HT1080 (cell line): ENCODE results near the gene GON7. TPM values are rescaled to one million over a fixed set of nuclear protein-coding genes. Genes with fewer than 3 reads are reported as not detected.
"Not testable (repeated sequence)": the region's sequence is repeated elsewhere in the genome, so short reads cannot be mapped to it uniquely, and the experiment has no call there.

ENCODE experiments used
- DNase-seq: peaks from one replicate; pipeline ENCODE4 v3.0.0-alpha.2; 2015; ENCODE audit warnings: low read depth
- total RNA-seq: library from RNA; depleted of rRNA; stranded (reverse); fragments of >200 nt; shearing (Covaris generic); gene quantifications from 2 replicates; pipeline ENCODE4 v1.2.3, GENCODE V29; 2014

Gene GON7
- total RNA-seq, 1 experiment from 2014 or later: 55.6 TPM

DNA sequence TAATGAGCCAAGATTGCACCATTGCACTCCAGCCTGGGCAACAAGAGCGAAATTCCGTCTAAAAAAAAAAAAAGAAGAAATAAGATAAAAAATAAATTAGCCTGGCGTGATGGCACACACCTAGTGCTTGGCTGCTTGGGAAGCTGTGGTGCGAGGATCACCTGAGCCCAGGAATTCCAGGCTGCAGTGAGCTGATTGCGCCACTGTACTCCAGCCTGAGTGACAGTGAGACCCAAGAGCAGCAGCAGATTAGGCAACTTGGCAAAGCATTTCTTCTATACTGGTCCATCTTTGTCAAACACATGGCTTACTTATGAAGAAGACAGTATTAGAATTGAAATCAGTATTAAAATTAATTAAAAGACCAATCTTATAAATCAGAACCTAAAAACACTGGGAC lies 6.3 kb downstream of the GON7 start:
- no peak for DNase-seq

DNA sequence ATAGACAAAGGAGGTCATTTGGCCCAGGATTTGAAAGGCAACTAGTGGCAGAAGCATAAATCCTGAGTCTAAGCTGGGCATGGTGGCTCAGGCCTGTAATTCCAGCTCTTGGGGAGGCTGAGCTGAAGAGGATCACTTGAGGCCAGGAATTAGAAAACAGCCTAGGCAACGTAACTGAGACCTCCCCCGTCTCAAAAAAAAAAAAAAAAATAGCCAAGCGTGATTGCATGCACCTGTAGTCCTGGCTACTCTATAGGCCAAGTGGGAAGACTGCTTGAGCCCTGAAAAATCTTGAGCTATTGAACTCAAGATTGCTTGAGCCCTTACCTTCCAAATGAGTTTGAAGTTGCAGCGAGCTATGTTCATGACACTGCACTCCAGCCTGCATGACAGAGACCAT lies 7.8 kb downstream of the GON7 start:
- DNase-seq: no peak

DNA sequence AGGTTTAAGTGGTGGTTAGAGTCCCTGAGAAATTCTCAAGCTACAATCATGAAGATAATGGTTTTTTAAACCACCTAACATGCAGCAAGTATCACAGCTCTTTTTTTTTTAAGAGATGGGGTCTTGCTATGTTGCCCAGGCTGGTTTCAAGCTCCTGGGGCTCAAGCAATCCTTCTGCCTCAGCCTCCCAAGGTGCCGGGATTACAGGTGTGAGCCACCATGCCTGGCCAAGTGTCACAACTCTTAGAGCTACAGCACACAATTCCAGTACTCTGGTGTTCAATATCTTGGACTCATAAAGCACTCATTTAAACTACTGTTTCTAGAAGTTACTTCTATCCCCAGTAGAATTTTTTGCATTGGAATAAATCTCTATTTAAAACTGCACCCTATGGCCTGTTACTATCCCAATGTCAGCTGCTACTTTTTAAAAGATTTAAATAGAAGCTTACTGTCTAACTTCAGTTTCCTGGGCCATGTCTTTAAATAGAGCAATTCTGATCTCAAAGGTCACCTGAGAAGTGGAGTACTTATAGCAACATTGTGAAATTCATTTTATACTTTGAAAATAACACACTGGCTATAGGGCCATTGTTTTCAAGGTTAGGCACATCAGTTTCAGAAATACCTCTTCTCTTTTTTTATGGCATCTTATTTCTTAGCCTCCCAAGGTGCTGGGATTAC lies 11.4 kb downstream of the GON7 start:
- DNase-seq: no peak

- DNase-seq: no peak
These were observed 19.9 kb downstream of the GON7 start for GRCh38 chr14:93186956-93187355.

DNA sequence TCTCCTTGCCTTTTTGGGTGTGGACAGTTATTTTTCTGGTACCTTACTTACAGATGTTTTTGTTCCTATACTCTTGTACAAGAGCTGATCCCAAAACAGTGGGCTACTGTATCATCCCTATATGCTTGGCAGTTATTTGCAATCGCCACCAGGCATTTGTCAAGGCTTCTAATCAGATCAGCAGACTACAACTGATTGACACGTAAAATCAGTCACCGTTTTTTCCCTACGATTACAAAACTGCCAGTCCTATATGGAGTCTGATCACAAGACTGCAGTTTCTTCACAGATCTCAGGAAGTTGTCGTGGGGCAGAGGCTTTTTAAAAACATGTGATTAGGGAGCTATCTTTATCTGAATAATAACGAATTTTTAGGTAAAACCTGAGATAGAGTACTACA lies 20.4 kb downstream of the GON7 start:
- no peak for DNase-seq

DNA sequence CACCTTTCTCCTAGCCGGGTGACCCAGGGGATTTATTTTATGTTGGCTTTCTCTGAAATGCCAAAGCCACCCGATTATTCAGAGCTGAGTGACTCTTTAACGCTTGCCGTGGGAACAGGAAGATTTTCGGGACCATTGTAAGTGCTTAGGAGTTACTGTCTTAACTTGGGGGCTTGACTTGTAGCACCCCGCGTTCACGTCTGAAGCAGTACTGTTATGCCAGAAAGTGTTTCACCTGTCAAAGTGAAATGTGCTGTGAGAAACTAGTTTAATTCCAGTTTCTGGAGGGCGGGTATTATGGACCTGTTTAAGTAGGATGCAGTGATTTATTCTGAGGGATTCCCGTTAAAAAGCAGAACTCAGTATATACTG lies 21.5 kb downstream of the GON7 start:
- no peak for DNase-seq

DNA sequence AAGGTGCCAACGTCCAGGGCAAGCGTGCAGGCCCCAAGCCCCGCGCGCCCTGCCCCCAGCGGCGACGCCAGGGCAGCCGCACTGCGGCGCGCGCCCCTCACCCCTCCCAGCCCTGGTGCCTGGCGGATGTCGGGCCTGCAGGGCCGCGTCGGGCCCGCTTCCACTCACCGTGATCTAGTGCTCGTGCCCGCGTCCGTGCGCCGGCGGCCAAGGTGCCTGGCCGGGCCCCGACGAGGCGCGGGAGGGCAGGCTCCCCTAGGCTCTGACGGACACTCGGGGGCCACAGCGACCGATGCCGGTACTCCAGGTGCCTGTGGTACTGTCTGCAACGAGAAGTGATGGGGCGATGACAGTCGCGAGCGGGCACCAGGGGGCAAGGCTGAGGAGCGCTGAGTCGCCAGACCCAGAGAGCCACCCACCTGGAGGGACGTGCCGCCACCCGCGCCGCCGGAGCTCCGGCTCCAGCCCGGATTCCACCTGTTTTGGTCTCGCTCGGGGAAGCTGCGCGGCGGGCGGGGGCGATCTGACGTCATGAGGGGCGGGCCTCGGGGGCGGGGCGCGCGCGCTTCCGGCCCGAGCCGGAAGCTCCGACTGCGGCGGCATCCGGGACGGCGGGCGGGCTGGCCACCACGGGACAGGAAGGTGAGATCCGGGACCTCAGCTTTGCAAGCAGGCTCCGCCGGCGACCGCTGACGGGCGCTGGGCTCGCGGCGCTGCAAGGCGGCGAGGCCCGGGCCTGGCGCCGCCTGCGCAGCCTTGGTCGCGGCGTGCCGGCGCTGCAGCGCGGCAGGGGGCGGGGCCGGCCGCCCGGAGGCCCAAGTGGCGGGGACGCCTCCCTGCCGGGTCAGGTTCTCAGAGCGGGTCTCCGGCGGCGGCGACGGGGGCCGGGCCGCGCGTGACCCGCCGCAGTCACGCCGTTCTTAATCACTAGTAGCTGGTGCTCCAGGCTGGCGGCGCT lies 22.2 kb downstream of the GON7 start, which contains the start of the genes LYSET and MOAP1:
TSS of gene LYSET (plus strand) at position 927 of the 958 bp plus-strand sequence. CDS start 89 bp downstream, outside the sequence.
TSS of gene MOAP1 (minus strand) at position 507 of the 958 bp plus-strand sequence. CDS start 655 bp downstream, outside the sequence.
- DNase-seq: peak; percentile 74

- DNase-seq: no peak
These were observed 23.1 kb downstream of the GON7 start for GRCh38 chr14:93183596-93184317.

GRCh38 chr14:93175492-93175891 lies 31.4 kb downstream of the GON7 start:
- no peak for DNase-seq

GRCh38 chr14:93174731-93175130 lies 32.1 kb downstream of the GON7 start:
- DNase-seq: not testable (repeated sequence)

DNA sequence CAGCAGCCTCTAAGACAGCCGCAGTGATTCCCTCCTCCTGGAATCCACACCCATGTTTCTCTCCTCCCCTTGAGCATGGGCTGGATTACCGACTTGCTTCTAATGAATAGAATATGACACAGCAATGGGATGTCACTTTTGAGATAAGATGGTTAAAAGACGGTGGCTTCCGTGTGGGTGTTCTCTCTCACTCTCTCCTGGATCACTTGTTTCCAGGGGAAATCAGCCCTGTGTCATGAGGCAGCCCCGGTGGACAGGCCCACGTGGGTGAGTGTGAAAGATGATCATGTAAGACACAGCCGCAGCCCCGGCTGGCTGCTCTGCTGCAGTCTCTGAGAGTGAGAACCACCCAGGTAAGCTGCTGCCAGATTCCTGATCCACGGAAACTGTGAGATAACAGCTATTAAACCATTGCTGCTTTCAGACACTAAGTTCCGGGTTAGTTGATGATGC lies 32.9 kb downstream of the GON7 start:
- no peak for DNase-seq

DNA sequence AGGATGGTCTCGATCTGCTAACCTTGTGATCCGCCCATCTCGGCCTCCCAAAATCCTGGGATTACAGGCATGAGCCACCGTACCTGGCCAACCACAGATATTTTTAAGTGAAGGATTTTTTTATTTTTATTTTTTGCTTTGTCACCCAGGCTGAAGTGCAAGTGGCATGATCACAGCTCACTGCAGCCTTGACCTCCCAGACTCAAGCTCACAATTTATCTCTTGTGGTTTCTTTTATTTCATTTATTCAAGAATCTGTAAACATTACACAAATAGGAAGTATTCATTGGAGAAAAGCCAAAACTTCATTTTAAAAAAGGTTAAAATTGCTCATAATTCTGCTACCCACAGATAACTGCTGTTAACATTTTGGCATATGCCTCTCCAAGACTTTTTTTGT lies 35.5 kb downstream of the GON7 start:
- DNase-seq: no peak

GRCh38 chr14:93170141-93170540 lies 36.7 kb downstream of the GON7 start:
- not testable (repeated sequence) for DNase-seq

DNA sequence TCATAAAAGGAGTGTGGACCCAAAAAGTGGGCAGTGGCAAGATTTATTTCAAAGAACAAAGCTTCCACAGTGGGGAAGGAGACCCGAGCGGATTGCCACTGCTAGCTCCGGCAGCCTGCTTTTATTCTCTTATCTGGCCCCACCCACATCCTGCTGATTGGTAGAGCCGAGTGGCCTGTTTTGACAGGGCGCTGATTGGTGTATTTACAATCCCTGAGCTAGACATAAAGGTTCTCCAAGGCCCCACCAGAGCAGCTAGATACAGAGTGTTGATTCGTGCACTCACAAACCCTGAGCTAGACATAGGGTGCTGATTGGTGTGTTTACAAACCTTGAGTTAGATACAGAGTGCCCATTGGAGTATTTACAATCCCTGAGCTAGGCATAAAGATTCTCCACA lies 37.2 kb downstream of the GON7 start:
- not testable (repeated sequence) for DNase-seq

DNA sequence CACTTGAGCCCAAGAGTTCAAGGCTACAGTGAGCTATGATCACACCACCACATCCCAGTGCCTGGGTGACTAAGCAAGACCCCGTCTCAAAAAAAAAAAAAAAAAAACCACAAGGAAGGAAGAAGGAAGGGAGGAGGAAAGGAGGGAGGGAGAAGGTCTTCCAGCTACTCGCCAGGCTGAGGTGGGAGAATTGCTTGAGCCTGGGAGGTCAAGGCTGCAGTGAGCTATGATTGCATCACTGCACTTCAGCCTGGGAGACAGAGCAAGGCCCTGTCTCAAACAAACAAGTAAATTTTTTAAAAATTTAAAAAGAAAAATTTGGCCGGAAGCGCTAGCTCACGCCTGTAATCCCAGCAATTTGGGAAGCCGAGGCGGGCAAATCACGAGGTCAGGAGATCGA lies 38.3 kb downstream of the GON7 start:
- peak; percentile 39 for DNase-seq

DNA sequence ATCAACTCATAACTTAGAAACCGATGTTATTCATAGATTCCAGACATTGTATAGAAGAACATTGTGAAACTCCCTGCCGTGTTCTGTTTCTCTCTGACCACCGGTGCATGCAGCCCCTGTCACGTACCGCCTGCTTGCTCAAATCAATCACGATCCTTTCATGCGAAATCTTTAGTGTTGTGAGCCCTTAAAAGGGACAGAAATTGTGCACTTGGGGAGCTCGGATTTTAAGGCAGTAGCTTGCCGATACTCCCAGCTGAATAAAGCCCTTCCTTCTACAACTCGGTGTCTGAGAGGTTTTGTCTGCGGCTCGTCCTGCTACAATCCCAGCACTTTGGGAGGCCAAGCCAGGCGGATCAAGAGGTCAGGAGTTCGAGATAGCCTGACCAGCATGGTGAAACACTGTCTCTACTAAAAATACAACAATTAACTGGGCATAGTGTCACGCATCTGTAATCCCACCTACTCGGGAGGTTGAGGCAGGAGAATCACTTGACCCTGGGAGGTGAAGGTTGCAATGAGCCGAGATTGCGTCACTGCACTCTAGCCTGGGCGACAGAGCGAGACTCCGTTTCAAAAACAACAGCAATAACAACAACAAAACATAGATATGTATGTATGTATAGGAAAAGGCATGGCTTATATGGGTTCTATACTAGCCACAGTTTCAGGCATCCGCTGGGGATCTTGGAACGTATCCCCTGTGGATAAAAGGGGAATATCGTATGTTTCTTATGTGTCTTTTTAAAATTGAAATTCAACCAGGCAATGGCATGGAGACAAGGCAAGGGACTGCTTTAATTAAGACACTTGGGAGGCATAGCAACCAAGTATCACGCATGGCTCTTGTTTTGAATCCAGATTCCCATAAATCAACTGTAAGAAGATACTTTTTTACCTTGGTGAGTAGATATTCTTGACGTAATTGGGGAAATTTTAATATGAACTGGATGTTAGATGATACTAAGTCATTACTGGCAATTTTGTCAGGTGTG lies 41.3 kb downstream of the GON7 start:
- not testable (repeated sequence) for DNase-seq

GRCh38 chr14:93163564-93163963 lies 43.3 kb downstream of the GON7 start:
- no peak for DNase-seq

DNA sequence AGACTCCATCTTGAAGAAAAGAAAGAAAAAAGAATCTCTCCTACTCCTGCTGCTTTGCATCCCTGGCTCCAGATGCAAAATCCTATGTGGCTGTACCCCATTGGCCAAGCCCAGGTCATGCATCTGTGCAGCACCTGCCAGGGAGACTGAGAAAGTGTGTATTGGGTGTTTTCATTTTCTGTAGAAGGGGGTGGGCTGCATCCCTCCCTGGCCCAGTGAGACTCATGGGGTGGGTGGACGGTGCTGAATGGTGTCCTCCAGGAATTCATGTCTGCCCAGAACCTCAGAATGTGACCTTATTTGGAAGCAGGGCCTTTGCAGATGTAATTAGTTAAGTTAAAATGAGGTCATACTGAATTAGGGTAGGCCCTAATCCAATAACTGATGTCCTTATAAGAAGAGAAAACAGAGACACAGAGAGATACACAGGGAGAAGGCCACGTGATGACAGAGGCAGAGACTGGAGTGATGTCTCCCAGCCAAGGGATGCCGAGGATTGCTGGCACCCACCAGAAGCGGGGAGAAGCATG lies 45.4 kb downstream of the GON7 start:
- DNase-seq: no peak

DNA sequence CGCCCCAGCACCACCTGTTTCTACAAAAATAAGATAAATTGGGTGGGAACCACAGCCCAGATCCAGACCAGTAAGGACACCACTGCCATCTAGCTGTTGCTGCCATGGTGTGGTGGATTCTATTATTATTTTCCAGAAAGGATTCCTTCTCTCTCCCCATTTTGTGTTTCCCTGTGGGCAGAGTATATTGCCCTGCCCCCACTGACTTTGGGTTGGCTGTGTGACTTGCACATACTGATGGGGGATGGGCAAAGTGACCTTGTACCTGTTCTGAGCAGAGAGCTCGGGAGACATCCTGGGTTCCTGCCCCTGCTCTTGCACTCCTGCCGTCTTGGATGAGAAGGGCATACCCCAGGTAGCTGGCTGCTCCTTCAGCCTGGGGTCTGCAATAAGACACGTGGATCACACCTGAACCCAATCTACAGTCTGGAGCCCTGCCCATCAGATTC lies 46.5 kb downstream of the GON7 start:
- no peak for DNase-seq
